ENCODE measurements around the gene EPHA2.
"Not testable (repeated sequence)": the region's sequence is repeated elsewhere in the genome, so short reads cannot be mapped to it uniquely, and the experiment has no call there.

Gene EPHA2

DNA sequence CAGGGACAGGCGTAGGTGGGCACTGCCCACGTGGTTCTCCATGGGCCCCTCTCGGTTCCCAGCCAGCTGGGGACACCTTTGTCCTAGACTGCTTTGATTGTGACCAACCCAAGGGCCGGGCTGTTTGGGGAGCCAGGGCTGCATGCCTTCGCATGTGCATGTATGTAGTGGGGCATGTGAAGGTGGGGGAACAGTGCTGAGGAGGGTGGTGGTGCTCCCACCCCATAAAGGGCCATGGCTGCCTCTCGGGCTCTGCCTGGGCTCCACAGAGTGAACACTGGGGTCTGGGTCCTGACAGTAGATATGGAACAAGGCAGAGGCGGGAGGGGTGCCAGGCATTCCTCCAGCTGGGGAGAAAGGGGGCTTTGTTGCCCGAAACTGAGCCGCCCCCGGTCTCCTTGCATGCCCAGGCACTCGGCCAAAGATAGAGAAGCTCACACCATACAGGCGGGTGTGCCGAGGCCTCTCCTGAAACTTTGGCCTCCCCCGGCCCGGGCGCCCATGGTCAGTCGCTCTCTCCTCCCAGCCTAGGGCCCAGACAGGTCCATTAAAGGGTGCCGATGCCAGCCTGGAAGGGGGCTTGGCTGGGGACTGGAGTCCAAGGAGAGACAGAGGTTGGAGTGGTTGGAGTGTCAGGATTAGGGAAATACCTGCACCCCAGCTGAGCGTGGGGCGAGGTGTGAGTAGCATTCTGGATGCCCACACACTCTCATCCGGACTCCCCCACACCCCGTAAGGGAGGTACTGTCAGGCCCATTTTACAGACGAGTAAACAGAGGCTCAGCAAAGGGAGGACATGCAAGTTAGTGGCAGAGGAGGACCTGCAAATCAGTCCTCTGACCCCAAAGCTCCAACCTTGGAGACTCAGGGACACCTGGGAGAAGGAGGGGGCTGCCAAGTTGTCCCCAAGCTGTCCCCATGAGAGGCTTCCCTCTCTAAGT lies 41.1 kb downstream of the EPHA2 start:
- H3K27me3 ChIP-seq (ENCODE audit: control insufficient read depth in 1 of 2, insufficient read depth in 2 of 2, low read length in 2 of 2): peaks cover 0 to 2% of the 10 kb centered on the region in 2 donors
- no peaks in the 10 kb centered on the region for H3K4me1 ChIP-seq (ENCODE audit: control insufficient read depth, insufficient read depth, low read length)
- no peaks in the 10 kb centered on the region for H3K36me3 ChIP-seq (ENCODE audit: control insufficient read depth in 2 of 2, insufficient read depth in 2 of 2, low read length in 2 of 2)
- no peak overlapping the region for H3K27ac ChIP-seq (ENCODE audit: low read length)
- H3K9me3 ChIP-seq (ENCODE audit: control insufficient read depth in 2 of 2, low read length in 2 of 2): no peaks in the 10 kb centered on the region
- H3K9ac ChIP-seq (ENCODE audit: low read length in 2 of 2): no peak overlapping the region
- no peak overlapping the region for H3K4me3 ChIP-seq (ENCODE audit: low read length in 2 of 2)

- H3K4me1 ChIP-seq (ENCODE audit: control insufficient read depth, insufficient read depth, low read length): no peaks in the 10 kb centered on the region
- no peak overlapping the region for H3K27ac ChIP-seq (ENCODE audit: low read length)
Measured at GRCh38 chr1:16112596-16113555, 43.0 kb downstream of the EPHA2 start.

GRCh38 chr1:16111771-16112595 lies 43.9 kb downstream of the EPHA2 start:
- Histone ChIP-seq H3K36me3 (ENCODE audit: control insufficient read depth in 2 of 2, insufficient read depth in 2 of 2, low read length in 2 of 2) (no peaks in the 10 kb centered on the region), H3K4me3 (ENCODE audit: low read length in 2 of 2) (no peak overlapping the region), H3K27me3 (ENCODE audit: control insufficient read depth in 1 of 2, insufficient read depth in 2 of 2, low read length in 2 of 2) (peaks cover 0 to 2% of the 10 kb centered on the region in 2 donors), H3K27ac (ENCODE audit: low read length) (no peak overlapping the region), H3K9ac (ENCODE audit: low read length in 2 of 2) (no peak overlapping the region), H3K9me3 (ENCODE audit: control insufficient read depth in 2 of 2, low read length in 2 of 2) (peaks cover 0 to 7% of the 10 kb centered on the region in 2 donors), H3K4me1 (ENCODE audit: control insufficient read depth, insufficient read depth, low read length) (no peaks in the 10 kb centered on the region)

More at GRCh38 chr1:16112596-16113555, 43.0 kb downstream of the EPHA2 start:
- Histone ChIP-seq H3K4me3 (ENCODE audit: low read length in 2 of 2) (no peak overlapping the region), H3K9ac (ENCODE audit: low read length in 2 of 2) (no peak overlapping the region), H3K36me3 (ENCODE audit: control insufficient read depth in 2 of 2, insufficient read depth in 2 of 2, low read length in 2 of 2) (no peaks in the 10 kb centered on the region), H3K9me3 (ENCODE audit: control insufficient read depth in 2 of 2, low read length in 2 of 2) (peaks cover 0 to 7% of the 10 kb centered on the region in 2 donors), H3K27me3 (ENCODE audit: control insufficient read depth in 1 of 2, insufficient read depth in 2 of 2, low read length in 2 of 2) (peaks cover 0 to 2% of the 10 kb centered on the region in 2 donors)

DNA sequence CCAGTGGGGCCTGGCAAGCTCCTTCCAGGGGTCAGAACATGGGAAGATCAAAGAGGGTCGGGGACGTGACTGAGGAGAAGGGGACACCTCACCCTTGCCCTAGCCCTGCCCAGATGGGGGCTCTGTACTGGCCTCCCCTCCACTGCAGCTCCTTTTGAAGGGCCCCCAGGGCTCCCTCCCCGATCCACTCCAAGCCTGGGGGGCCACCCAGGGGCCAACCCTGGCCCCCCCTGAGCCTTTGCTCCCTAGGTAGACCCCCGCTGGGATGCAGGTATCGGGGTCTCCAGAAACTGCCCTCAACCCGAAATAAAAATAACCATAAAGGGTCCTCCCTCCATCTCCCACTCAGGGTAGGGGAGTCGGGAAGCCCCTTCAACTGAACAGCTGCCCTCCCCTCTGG lies 45.0 kb downstream of the EPHA2 start:
- peaks cover 0 to 7% of the 10 kb centered on the region in 2 donors for H3K9me3 ChIP-seq (ENCODE audit: control insufficient read depth in 2 of 2, low read length in 2 of 2)
- peaks cover 0 to 2% of the 10 kb centered on the region in 2 donors for H3K27me3 ChIP-seq (ENCODE audit: control insufficient read depth in 1 of 2, insufficient read depth in 2 of 2, low read length in 2 of 2)
- no peaks in the 10 kb centered on the region for H3K4me1 ChIP-seq (ENCODE audit: control insufficient read depth, insufficient read depth, low read length)
- no peak overlapping the region for H3K9ac ChIP-seq (ENCODE audit: low read length in 2 of 2)
- no peak overlapping the region for H3K4me3 ChIP-seq (ENCODE audit: low read length in 2 of 2)
- no peaks in the 10 kb centered on the region for H3K36me3 ChIP-seq (ENCODE audit: control insufficient read depth in 2 of 2, insufficient read depth in 2 of 2, low read length in 2 of 2)
- H3K27ac ChIP-seq (ENCODE audit: low read length): no peak overlapping the region

DNA sequence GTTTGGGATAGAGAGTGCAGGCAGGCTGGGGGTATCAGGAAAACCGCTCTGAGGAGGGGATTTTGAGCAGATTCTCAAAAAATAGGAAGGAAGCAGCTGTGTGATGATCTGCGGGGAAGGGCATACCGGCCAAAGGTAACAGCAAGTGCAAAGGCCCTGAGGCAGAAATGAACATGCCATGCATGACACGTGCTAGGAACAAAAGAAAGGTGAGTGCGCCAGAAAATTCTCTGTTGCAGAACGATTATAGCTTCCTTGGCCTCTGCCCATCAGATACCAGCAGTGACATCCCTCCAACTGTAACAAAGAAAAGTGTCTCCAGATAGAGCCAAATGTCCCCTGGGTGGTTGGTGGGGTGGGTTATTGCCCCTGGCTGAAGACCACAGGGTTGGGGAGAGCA lies 45.4 kb downstream of the EPHA2 start:
- no peak overlapping the region for H3K9ac ChIP-seq (ENCODE audit: low read length in 2 of 2)
- H3K4me1 ChIP-seq (ENCODE audit: control insufficient read depth, insufficient read depth, low read length): no peaks in the 10 kb centered on the region
- peaks cover 0 to 2% of the 10 kb centered on the region in 2 donors for H3K27me3 ChIP-seq (ENCODE audit: control insufficient read depth in 1 of 2, insufficient read depth in 2 of 2, low read length in 2 of 2)
- peaks cover 0 to 7% of the 10 kb centered on the region in 2 donors for H3K9me3 ChIP-seq (ENCODE audit: control insufficient read depth in 2 of 2, low read length in 2 of 2)
- H3K36me3 ChIP-seq (ENCODE audit: control insufficient read depth in 2 of 2, insufficient read depth in 2 of 2, low read length in 2 of 2): no peaks in the 10 kb centered on the region
- no peak overlapping the region for H3K27ac ChIP-seq (ENCODE audit: low read length)
- no peak overlapping the region for H3K4me3 ChIP-seq (ENCODE audit: low read length in 2 of 2)

DNA sequence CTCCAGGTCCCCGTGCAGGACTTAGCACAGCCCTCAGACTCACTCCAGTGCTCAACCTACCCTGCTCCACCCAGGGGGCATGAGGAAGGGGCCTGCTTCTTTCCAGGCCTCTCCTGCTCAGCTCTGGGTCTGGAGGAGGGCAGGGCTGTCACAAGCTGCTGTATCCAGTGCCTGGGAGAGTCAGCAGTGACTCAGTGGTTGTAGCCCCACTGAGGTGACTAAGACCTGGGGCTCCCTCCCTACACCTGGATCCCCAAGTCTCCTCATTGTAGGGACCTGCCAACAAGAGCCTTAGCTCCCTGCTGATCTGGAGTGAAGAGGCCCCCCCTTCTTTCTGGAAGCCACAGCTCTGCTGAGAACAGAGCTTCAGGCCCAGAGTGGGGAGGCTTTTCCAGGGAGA lies 46.3 kb downstream of the EPHA2 start:
- Histone ChIP-seq H3K27ac (ENCODE audit: low read length) (no peak overlapping the region), H3K27me3 (ENCODE audit: control insufficient read depth in 1 of 2, insufficient read depth in 2 of 2, low read length in 2 of 2) (peaks cover 0 to 2% of the 10 kb centered on the region in 2 donors), H3K36me3 (ENCODE audit: control insufficient read depth in 2 of 2, insufficient read depth in 2 of 2, low read length in 2 of 2) (no peaks in the 10 kb centered on the region), H3K9ac (ENCODE audit: low read length in 2 of 2) (no peak overlapping the region), H3K4me1 (ENCODE audit: control insufficient read depth, insufficient read depth, low read length) (no peaks in the 10 kb centered on the region), H3K9me3 (ENCODE audit: control insufficient read depth in 2 of 2, low read length in 2 of 2) (peaks cover 0 to 7% of the 10 kb centered on the region in 2 donors), H3K4me3 (ENCODE audit: low read length in 2 of 2) (no peak overlapping the region)

DNA sequence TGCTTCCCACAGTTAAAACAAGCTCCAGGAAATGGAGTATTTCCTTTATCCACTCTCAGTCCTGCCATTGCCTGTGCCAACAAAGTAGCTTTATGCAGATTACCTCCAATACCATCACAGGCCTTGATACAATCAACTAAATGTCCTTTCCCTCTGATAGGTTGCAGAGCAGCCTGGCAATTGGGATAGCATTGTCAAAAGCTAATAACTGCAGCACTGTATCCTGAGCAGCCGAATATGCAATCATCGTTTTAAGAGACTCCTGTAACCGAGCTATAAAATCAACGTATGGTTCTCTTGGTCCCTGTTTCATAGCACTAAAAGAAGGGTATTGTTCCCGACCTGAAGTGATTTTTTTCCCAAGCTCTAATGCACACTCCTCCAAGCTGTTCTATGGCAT lies 48.8 kb downstream of the EPHA2 start:
- H3K36me3 ChIP-seq (ENCODE audit: control insufficient read depth in 2 of 2, insufficient read depth in 2 of 2, low read length in 2 of 2); H3K4me3 ChIP-seq (ENCODE audit: low read length in 2 of 2); H3K9me3 ChIP-seq (ENCODE audit: control insufficient read depth in 2 of 2, low read length in 2 of 2); H3K9ac ChIP-seq (ENCODE audit: low read length in 2 of 2); H3K4me1 ChIP-seq (ENCODE audit: control insufficient read depth, insufficient read depth, low read length); H3K27me3 ChIP-seq (ENCODE audit: control insufficient read depth in 1 of 2, insufficient read depth in 2 of 2, low read length in 2 of 2); H3K27ac ChIP-seq (ENCODE audit: low read length): not testable (repeated sequence)

GRCh38 chr1:16101623-16102022 lies 54.2 kb downstream of the EPHA2 start:
- no peaks in the 10 kb centered on the region for H3K9me3 ChIP-seq (ENCODE audit: control insufficient read depth in 2 of 2, low read length in 2 of 2)
- no peak overlapping the region for H3K4me3 ChIP-seq (ENCODE audit: low read length in 2 of 2)
- H3K4me1 ChIP-seq (ENCODE audit: control insufficient read depth, insufficient read depth, low read length): no peaks in the 10 kb centered on the region
- no peak overlapping the region for H3K27ac ChIP-seq (ENCODE audit: low read length)
- H3K9ac ChIP-seq (ENCODE audit: low read length in 2 of 2): no peak overlapping the region
- no peaks in the 10 kb centered on the region for H3K36me3 ChIP-seq (ENCODE audit: control insufficient read depth in 2 of 2, insufficient read depth in 2 of 2, low read length in 2 of 2)
- H3K27me3 ChIP-seq (ENCODE audit: control insufficient read depth in 1 of 2, insufficient read depth in 2 of 2, low read length in 2 of 2): peaks cover 0 to 3% of the 10 kb centered on the region in 2 donors

DNA sequence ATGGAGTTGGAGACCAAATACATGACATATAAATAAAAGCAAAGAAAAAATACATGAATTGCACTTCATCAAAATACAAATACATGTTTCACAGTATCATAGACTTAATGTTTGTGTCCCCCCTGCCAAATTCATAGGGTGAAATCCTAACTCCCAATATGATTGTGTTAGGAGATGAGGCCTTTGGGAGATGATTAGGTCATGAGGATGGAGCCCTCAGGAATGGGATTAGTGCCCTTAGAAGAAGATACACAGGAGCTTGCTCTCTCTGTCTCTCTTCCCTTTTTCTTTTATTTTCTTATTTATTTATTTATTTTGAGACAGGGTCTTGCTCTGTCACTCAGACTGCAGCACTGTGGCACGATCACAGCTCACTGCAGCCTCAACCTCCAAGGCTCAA lies 56.5 kb downstream of the EPHA2 start:
- H3K9ac ChIP-seq (ENCODE audit: low read length in 2 of 2): no peak overlapping the region
- H3K9me3 ChIP-seq (ENCODE audit: control insufficient read depth in 2 of 2, low read length in 2 of 2): no peaks in the 10 kb centered on the region
- H3K4me1 ChIP-seq (ENCODE audit: control insufficient read depth, insufficient read depth, low read length): no peaks in the 10 kb centered on the region
- no peaks in the 10 kb centered on the region for H3K36me3 ChIP-seq (ENCODE audit: control insufficient read depth in 2 of 2, insufficient read depth in 2 of 2, low read length in 2 of 2)
- H3K4me3 ChIP-seq (ENCODE audit: low read length in 2 of 2): no peak overlapping the region
- peaks cover 0 to 3% of the 10 kb centered on the region in 2 donors for H3K27me3 ChIP-seq (ENCODE audit: control insufficient read depth in 1 of 2, insufficient read depth in 2 of 2, low read length in 2 of 2)
- H3K27ac ChIP-seq (ENCODE audit: low read length): no peak overlapping the region

GRCh38 chr1:16095447-16095846 lies 60.4 kb downstream of the EPHA2 start:
- no peaks in the 10 kb centered on the region for H3K9me3 ChIP-seq (ENCODE audit: control insufficient read depth in 2 of 2, low read length in 2 of 2)
- no peaks in the 10 kb centered on the region for H3K4me1 ChIP-seq (ENCODE audit: control insufficient read depth, insufficient read depth, low read length)
- no peak overlapping the region for H3K9ac ChIP-seq (ENCODE audit: low read length in 2 of 2)
- H3K27ac ChIP-seq (ENCODE audit: low read length): no peak overlapping the region
- no peak overlapping the region for H3K4me3 ChIP-seq (ENCODE audit: low read length in 2 of 2)
- H3K27me3 ChIP-seq (ENCODE audit: control insufficient read depth in 1 of 2, insufficient read depth in 2 of 2, low read length in 2 of 2): no peaks in the 10 kb centered on the region
- H3K36me3 ChIP-seq (ENCODE audit: control insufficient read depth in 2 of 2, insufficient read depth in 2 of 2, low read length in 2 of 2): no peaks in the 10 kb centered on the region
